ENCODE measurements around the gene SEMA4B.
"Not testable (repeated sequence)": the region's sequence is repeated elsewhere in the genome, so short reads cannot be mapped to it uniquely, and the experiment has no call there.

Gene SEMA4B

DNA sequence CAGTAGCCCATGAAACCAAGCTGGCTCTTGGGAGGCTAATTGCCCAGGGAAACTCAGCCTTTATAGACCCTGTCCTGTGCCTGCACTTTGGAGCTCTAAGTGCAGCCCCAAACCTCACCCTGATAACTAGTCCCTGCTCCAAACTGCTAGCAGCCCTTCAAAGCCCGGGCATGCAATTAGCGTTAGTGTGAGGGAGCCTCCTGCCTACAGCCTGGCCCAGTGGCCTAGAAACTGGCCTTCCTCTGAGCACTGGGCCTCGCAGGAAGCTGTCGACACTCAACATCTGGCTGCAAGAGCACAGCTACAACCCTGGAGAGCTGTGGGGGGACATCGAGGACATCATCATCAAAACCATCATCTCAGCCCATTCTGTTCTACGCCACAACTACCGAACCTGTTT is 56.6 kb downstream of the SEMA4B start:
- no peak for DNase-seq (ENCODE audit: low spot score)

DNA sequence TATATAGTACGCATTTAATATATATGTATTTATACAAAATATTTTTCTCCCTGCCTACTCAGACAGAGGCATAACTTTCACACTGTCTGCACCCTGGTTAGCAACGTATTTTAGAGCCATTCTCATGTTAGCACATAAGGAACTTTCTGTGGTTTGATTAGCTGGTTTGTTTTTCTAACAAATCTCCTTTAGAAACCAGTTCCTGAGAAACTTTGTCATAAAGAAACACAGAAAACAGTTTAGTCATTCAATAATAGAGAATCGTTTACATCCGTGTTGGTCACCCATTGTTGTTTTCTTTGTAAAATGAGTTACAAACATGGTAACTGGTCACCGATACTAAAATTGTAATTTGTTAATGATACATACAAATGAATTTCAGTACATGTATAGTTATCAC is 58.4 kb downstream of the SEMA4B start:
- no peak for DNase-seq (ENCODE audit: low spot score)

- not testable (repeated sequence) for DNase-seq (ENCODE audit: low spot score)
Observed at GRCh38 chr15:90260731-90261130, 59.6 kb downstream of the SEMA4B start.

- peak; percentile 72 for DNase-seq (ENCODE audit: low spot score)
Observed at GRCh38 chr15:90261811-90262210, 60.7 kb downstream of the SEMA4B start.

DNA sequence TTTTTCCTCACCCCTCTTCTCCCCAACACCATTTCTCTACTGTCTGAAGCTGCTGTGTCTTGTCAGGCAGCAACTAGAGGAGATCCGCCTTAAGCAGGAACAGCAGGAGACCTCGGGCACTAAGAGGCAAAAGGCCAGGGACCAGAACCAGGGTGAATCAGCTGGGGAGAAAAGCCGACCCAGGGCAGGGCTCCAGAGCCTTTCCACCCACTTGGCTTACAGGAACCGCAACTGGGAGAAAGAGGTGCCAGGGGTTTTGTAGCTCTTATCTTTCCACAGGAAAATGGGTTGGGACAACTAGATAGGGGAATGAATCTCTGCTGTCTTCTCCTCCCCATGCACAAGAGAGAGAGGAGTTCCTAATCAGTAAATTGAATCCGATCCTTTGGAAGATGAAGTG is 61.3 kb downstream of the SEMA4B start:
- no peak for DNase-seq (ENCODE audit: low spot score)

DNA sequence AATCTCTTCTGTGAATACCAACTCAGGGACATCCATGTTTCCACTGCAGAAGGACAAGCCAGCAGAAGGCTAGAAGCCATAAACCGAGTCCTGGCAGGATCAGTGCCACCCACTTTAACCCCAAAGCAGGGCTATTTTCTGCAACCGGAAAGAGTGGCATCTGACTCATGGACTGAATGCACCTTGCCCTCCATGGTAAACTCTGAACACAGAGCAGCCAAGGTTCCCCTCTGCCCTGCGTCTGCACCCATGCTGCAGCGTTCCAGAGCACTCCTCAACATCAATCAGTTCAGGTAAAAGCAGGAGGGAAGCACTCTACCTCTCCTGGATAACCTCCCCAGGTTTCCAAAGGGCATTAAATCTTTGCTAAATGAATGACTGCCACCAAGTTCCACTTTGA is 63.5 kb downstream of the SEMA4B start:
- peak; percentile 52 for DNase-seq (ENCODE audit: low spot score)

DNA sequence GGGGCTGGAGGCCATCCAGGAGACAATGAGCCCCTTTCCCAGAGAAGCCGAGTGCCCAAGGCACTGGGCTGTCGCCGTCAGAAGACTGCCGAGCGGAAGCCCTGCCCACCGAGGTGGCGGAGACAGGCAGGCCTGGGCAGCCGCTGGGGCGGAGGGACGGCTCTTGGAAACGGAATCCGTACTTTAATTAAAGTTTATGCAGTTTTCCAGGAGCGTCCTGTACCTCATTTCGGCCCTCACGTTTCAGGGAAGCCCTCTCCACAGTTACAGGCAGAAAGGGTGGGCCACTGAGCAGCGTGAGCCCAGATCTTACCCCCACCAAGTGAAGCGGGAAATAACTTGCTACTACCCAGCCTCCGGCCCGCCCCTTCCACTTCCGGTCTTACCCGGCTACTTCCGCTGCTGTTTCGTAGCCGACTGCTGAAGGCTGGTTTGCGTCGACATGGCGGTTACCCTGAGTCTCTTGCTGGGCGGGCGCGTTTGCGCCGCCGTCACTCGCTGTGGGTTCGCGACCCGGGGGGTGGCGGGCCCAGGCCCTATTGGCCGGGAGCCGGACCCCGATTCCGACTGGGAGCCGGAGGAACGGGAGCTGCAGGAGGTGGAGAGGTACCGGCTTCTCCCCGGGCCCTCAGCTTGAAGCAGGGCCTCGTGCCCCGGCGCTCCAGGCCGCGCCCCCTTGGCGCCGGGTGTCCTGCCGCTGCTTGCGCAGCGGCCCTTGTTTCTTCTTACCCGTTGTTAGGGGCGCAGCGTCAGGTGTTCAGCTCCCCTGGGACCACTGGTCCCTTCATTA is 64.3 kb downstream of the SEMA4B start, which contains the start of gene NGRN:
NGRN (plus strand) TSS at position 402 of the 790 bp plus-strand sequence; CDS start at position 443, 41 bp downstream.
- peak; percentile 93 for DNase-seq (ENCODE audit: low spot score)

GRCh38 chr15:90266061-90266431 is 64.9 kb downstream of the SEMA4B start:
- DNase-seq (ENCODE audit: low spot score), result peak; percentile 50

GRCh38 chr15:90266485-90266884 is 65.4 kb downstream of the SEMA4B start:
- peak; percentile 14 for DNase-seq (ENCODE audit: low spot score)

GRCh38 chr15:90268415-90268814 is 67.3 kb downstream of the SEMA4B start:
- DNase-seq (ENCODE audit: low spot score), result no peak

GRCh38 chr15:90270502-90271150 is 69.5 kb downstream of the SEMA4B start:
- no peak for DNase-seq (ENCODE audit: low spot score)

DNA sequence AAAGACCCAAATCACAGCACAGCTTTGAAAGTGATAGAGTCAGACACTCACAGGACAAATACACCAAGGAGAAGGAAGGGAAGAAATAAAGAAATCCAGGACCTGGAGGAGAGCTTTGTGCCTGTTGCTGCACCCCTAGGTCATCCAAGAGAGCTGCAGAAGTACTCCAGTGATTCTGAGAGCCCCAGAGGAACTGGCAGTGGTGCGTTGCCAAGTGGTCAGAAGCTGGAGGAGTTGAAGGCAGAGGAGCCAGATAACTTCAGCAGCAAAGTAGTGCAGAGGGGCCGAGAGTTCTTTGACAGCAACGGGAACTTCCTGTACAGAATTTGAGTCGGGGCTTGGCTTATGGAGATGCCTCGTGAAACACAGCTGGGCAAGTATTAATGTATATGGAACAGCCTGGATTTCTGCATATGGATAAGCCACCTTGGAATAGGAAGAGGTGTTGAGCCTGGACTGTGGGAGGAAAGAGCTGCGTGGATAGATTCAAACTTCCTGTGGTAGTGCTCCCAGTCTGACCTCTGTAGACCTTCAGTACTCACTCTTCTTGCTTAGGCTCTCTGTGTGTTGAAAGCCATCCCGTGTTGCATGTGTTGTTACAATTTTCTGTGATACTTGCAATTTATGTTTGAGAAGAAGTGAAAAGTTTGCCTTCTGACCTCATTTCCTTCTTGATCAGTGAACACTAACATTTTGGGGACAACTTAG is 70.5 kb downstream of the SEMA4B start:
- DNase-seq (ENCODE audit: low spot score), result no peak

- not testable (repeated sequence) for DNase-seq (ENCODE audit: low spot score)
Observed at GRCh38 chr15:90278467-90278866, 77.3 kb downstream of the SEMA4B start.
